ENCODE data around the gene RGS8. TPM values are rescaled to one million over a fixed set of nuclear protein-coding genes. Genes with fewer than 3 reads are reported as not detected.
"Not testable (repeated sequence)": the region's sequence is repeated elsewhere in the genome, so short reads cannot be mapped to it uniquely, and the experiment has no call there.

The RGS8 gene
- polyA plus RNA-seq, 3 donors, result 0.03 to 0.08 (median 0.06) TPM

GRCh38 chr1:182707122-182707521 lies 22.7 kb upstream of the RGS8 start:
- DNase-seq (ENCODE audit: extremely low read depth in 1 of 11, low read depth in 9 of 11, low spot score in 4 of 11), result no peak

DNA sequence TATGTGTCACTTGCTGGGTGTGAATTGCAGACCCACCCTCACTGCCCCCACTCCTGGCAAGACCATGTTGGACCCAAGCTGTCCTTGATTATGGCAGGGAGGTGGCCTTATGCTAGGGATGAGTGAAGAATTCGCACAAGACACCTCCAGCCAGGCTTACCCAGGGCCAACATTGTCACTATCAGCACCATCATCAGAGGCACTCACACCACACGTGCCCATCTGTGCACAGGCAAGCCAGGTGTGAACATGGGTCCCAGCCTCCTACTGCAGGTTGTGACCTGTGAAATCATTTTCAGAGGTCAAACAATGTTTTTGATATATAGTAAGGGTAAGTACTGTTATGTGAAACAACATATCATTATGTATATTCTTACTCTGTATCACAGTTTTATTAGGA lies 20.3 kb upstream of the RGS8 start:
- no peak for DNase-seq (ENCODE audit: extremely low read depth in 1 of 11, low read depth in 9 of 11, low spot score in 4 of 11)

GRCh38 chr1:182703539-182703938 lies 19.2 kb upstream of the RGS8 start:
- no peak for DNase-seq (ENCODE audit: extremely low read depth in 1 of 11, low read depth in 9 of 11, low spot score in 4 of 11)

DNA sequence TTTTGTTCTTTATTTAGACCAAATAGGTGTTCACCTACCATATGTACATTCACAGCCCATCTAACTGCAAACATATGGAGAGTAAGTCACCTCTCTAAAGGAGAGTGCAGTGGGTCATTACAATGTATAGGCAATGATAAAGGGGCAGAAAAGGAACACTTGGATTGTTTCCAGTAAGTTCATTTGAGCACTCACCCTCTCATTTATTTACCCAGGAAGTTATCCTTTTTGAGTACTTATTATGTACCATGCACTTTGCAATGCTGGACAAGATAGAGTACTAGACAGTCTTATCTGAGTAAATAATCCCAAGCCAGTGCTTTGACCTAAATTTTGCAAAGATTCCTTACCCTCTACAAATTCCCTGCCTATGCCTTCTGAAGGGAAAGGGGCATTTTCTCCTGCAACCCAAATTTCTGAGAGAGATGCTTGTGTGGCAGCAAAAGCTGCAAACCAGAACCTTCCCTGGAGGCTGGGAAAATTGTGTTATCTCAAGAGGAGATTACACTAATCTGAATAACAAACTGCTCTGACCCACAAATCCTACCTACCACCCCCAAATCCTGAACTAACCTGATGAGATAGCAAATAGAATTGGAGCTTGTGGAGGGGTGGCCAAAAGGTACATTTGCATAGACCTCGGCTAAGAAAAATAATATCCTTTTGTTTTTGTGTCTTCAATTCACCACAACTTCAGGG lies 18.6 kb upstream of the RGS8 start:
- DNase-seq (ENCODE audit: extremely low read depth in 1 of 11, low read depth in 9 of 11, low spot score in 4 of 11), result no peak

DNA sequence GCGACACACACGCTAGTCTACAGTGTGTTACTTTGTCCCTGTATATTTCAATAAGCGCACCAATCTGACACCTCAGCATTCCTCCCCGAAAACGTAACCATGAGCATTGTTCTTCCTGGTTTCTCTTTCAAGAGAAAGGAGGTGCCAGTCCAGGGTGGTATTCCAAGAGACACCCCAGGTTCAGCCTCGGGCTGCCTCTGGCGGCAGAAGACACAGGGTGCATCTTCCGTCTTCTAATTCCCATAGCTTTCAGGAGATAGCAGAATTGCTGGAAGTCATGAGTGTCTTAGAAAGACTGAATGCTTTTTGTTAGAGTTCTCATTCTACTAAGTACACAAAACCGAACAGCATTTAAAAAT lies 15.9 kb upstream of the RGS8 start:
- DNase-seq (ENCODE audit: extremely low read depth in 1 of 11, low read depth in 9 of 11, low spot score in 4 of 11), result no peak

- DNase-seq (ENCODE audit: extremely low read depth in 1 of 11, low read depth in 9 of 11, low spot score in 4 of 11), result peak in 3 of 11 donors; percentile 25 to 37 (median 29)
Observed at GRCh38 chr1:182699393-182700350, 15.3 kb upstream of the RGS8 start.

- no peak for DNase-seq (ENCODE audit: extremely low read depth in 1 of 11, low read depth in 9 of 11, low spot score in 4 of 11)
Observed at GRCh38 chr1:182698971-182699370, 14.6 kb upstream of the RGS8 start.

DNA sequence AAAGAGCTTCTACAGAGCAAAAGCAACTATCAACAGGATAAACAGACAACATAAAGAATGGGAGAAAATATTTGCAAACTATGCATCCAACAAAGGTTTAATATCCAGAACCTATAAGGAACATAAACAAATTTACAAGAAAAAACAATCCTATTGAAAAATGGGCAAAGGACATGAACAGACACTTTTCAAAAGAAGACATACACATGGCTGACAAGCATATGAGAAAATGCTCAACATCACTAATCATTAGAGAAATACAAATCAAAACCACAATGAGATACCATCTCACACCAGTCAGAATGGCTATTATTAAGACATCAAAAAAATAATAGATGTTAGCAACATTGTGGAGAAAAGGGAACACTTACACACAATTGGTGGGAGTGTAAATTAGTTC lies 8.8 kb upstream of the RGS8 start:
- not testable (repeated sequence) for DNase-seq (ENCODE audit: extremely low read depth in 1 of 11, low read depth in 9 of 11, low spot score in 4 of 11)

DNA sequence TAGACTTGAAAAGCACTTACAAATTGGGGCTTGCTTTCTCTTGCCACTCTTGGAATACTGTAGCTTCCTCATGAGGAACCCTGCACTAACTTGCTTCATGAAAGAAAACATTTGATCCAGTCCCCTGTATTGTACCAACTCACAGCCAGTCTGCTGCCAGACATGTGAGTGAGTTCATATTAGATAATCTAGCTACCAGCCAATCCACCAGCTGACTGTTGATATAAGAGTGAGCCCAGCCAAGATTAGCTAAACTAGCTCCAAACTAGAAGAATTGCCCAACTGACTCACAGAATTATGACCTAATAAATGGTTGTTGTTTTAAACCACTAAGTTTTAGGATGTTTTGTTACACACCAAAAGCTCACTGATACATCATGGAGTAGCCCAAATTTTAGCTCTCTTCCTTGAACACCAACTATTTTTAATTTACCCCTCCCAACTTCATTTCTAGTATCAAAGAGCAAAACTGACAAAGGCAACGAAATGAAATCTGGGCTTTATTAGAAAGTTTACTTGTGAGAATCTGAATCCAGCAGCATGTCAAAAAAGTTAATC lies 6.6 kb upstream of the RGS8 start:
- DNase-seq (ENCODE audit: extremely low read depth in 1 of 11, low read depth in 9 of 11, low spot score in 4 of 11), result no peak

- DNase-seq (ENCODE audit: extremely low read depth in 1 of 11, low read depth in 9 of 11, low spot score in 4 of 11), result peak in 1 of 11 donors; percentile 37
Observed at GRCh38 chr1:182688436-182689205, 4.2 kb upstream of the RGS8 start.

GRCh38 chr1:182687361-182687760 lies 3.0 kb upstream of the RGS8 start:
- no peak for DNase-seq (ENCODE audit: extremely low read depth in 1 of 11, low read depth in 9 of 11, low spot score in 4 of 11)

GRCh38 chr1:182686446-182686845 lies 2.1 kb upstream of the RGS8 start:
- no peak for DNase-seq (ENCODE audit: extremely low read depth in 1 of 11, low read depth in 9 of 11, low spot score in 4 of 11)

DNA sequence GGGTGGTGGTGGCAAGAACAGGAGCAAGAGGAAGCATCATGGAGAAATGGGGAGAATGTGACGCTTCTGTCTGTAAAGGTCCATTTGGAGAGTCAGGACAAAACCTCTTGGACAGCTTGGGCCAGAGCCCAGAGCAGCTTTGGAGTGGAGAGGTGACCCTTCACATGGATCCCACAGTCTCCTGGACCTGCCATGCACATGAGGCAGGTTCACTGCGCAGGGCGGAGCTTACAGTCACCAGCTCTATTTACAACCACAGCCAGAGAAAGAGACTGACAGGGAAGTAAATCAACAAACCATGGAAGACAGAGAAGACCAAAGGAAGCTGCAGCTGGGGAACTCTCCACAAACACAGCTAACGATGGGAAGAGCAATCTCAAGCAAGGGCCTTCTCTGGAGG lies 828 bp upstream of the RGS8 start:
- DNase-seq (ENCODE audit: extremely low read depth in 1 of 11, low read depth in 9 of 11, low spot score in 4 of 11), result no peak

GRCh38 chr1:182682898-182683501 lies 1.4 kb downstream of the RGS8 start:
- no peak for DNase-seq (ENCODE audit: extremely low read depth in 1 of 11, low read depth in 9 of 11, low spot score in 4 of 11)

DNA sequence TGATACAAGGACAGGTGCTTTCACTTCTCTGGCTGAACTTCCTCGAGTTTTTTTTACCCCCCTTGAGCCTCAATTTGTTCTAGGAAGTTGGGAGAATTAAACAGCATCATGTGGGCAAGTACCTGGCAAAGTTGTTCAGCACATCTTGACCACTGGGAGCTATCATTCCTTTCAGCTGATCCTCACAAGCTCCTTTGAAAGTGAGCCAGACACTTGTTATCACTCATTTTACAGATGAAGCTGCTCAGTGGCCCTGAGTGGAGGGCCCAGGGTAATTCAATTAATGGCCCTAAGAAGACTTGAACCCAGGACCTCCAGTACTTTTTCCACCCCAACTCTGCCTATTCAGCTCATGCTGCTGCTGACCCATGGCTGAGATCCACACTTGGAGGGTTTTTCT lies 2.0 kb downstream of the RGS8 start:
- DNase-seq (ENCODE audit: extremely low read depth in 1 of 11, low read depth in 9 of 11, low spot score in 4 of 11), result no peak

GRCh38 chr1:182681568-182681912 lies 2.8 kb downstream of the RGS8 start:
- no peak for DNase-seq (ENCODE audit: extremely low read depth in 1 of 11, low read depth in 9 of 11, low spot score in 4 of 11)

- DNase-seq (ENCODE audit: extremely low read depth in 1 of 11, low read depth in 9 of 11, low spot score in 4 of 11), result no peak
Observed at GRCh38 chr1:182680901-182681567, 3.4 kb downstream of the RGS8 start.

GRCh38 chr1:182680408-182680807 lies 4.0 kb downstream of the RGS8 start:
- DNase-seq (ENCODE audit: extremely low read depth in 1 of 11, low read depth in 9 of 11, low spot score in 4 of 11), result no peak

DNA sequence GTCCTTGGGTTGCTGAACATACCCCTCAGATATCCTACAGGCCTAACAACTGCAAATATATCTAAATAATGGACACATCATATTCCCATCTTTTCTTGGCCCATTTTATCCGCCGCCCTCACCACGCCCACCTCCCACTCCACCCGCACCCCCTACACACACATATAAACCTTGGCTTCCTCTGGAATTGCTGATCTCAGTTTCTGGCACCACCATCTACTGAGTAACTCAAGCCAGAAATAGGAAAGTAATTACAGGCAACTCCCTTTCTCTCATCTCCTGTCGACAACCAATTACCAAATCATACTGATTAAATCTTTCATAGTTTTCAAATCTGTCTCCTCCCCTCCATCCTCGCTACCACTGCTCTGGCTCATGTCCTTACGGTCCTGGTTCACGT lies 4.7 kb downstream of the RGS8 start:
- DNase-seq (ENCODE audit: extremely low read depth in 1 of 11, low read depth in 9 of 11, low spot score in 4 of 11), result no peak
